ENCODE measurements around the gene PTGDS.

The PTGDS gene

DNA sequence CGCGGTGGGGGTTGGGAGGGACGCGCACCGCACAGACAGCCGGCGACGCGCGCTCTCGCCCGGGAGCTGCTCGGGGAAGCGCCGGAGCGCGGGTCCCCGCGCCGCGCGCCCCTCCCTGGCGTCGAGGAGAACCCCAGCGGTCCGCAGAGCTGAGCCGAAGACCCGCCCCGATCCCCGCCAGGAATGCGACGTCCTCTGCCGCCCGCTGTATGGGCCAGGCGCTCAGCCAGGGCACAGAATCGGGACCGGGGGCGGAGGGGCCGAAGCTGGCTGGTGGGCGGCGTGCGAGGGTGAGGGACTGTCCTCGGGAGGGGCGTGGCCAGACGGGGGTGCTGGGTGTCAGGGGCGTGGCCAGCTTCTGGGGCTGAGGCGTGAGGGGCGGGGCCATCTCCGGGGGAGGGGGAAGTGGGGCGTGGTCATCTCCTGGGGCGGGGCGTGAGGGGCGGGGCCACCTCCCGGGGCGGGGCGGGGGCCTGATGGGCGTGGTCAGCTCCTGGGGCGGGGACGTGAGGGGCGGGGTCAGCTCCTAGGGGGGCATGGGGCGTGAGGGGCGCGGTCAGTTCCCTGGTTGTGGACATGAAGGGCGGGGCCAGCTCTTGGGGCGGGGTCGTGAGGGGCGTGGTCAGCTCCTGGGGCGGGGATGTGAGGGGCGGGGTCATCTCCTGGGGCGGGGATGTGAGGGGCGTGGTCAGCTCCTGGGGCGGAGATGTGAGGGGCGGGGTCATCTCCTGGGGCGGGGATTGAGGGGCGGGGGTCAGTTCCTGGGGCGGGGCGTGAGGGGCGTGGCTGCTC lies 965 bp downstream of the PTGDS start:
- Histone ChIP-seq H3K4me3 (no peak overlapping the region), H3K9me3 (no peaks in the 10 kb centered on the region), H3K36me3 (replicated peaks) (no peaks in the 10 kb centered on the region), H3K27me3 (ENCODE audit: low read depth) (no peaks in the 10 kb centered on the region; the same call in 1 of the 2 replicates), H3K4me1 (no peaks in the 10 kb centered on the region)
- in situ Hi-C loops (cut with MboI; ENCODE audit: low sequenced_read_pairs) = no loop called here
- DNase-seq (ENCODE audit: low spot score in 2 of 2) = peak in 1 of 2 experiments; percentile 84

DNA sequence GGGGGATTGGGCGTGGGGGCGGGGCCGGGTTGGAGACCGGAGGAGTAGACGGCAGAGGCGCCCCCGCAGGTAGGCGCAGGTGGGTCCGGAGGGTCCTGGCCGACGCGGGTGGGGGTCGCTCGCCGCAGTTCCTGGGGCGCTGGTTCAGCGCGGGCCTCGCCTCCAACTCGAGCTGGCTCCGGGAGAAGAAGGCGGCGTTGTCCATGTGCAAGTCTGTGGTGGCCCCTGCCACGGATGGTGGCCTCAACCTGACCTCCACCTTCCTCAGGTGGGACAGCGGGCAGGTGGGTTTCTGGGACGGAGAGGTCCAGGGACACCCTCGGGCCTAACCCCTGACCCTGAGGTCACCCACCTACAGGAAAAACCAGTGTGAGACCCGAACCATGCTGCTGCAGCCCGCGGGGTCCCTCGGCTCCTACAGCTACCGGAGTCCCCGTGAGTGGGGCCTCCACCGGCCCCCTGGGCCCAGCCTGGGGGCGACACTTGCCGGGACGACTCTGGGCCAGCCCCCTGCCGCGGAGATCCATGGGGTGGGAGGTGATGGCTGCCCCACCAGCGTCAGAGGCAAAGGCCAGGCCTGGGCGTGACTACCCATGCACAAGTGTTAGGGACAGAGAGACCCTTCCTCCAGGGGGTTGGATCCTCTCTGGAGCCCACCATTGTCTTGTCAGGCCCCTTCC lies 1.7 kb downstream of the PTGDS start:
- Histone ChIP-seq H3K9me3 (no peaks in the 10 kb centered on the region), H3K27me3 (ENCODE audit: low read depth) (no peaks in the 10 kb centered on the region; the same call in 1 of the 2 replicates), H3K4me3 (no peak overlapping the region), H3K4me1 (no peaks in the 10 kb centered on the region), H3K36me3 (replicated peaks) (no peaks in the 10 kb centered on the region)
- no peak for DNase-seq (ENCODE audit: low spot score in 2 of 2)
- in situ Hi-C loops (cut with MboI; ENCODE audit: low sequenced_read_pairs) = no loop called here

DNA sequence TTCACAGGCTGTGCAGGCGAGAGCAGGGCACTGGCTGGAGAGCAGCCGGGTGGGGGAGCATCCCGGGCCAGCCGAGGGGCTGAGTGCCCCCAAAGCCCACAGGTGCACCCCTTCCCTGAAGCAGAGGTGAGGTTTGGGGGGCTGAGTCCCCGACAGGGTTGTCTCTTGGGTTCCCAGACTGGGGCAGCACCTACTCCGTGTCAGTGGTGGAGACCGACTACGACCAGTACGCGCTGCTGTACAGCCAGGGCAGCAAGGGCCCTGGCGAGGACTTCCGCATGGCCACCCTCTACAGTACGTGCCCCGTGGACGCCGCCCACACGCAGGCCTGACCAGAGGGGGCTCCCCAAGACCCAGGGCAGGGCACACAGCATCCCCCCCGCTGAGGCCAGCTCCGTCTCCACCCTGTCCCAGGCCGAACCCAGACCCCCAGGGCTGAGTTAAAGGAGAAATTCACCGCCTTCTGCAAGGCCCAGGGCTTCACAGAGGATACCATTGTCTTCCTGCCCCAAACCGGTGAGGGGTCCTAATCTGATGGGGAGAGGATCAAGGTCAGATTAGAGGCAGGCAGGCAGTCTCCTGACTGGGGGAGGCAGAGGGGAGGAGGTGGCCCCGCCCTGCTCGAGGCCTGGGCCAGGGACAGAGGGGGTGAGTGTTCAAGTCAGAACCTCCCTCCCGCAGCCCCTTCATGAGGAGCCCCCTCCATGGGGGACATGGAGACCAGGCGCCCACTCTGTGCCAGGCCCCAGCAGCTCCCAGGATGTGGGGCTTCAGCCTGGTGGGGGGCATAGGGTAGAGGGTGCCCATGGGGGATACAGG lies 2.7 kb downstream of the PTGDS start:
- Histone ChIP-seq H3K9me3 (no peaks in the 10 kb centered on the region), H3K4me1 (no peaks in the 10 kb centered on the region), H3K4me3 (no peak overlapping the region), H3K36me3 (replicated peaks) (no peaks in the 10 kb centered on the region), H3K27me3 (ENCODE audit: low read depth) (no peaks in the 10 kb centered on the region; the same call in 1 of the 2 replicates)
- no peak for DNase-seq (ENCODE audit: low spot score in 2 of 2)
- in situ Hi-C loops (cut with MboI; ENCODE audit: low sequenced_read_pairs) = no loop called here

DNA sequence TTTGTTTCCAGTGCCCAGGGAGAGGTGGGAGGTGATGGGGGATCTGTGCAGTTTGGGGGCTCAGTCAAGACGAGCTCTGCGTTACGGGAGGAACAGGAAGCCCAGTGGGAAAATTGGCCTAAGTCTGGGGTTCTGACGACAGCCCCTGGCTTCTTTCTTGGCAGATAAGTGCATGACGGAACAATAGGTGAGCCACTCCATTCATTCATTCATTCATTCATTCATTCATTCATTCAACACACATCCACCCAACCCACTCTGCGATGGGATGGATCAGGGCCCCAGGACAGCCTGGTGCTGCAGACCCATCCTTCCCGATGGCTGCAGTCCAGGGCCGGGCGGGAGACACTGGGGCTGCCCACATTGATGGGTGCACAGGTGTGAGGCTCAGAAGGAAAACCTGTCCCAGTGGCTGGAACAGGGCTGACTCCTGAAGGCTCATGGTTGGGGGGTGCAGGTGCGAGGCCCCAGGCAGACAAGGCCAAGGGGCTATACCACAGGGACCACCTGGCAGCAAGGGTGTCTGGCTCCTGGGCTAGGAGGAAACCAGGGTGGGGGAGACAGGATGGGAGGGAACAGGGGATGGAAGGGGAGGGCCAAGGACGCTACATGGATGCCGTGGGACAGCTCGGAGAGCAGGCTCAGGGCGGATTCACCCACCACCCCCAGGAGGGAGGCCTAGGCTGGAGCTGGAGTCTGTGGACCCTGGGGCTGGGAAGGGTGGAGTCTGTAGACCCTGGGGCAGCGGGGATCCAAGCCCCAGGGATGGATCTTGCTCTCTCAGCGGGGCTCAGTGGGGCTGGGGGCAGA lies 3.6 kb downstream of the PTGDS start:
- Histone ChIP-seq H3K4me1 (no peaks in the 10 kb centered on the region), H3K27me3 (ENCODE audit: low read depth) (no peaks in the 10 kb centered on the region; the same call in 1 of the 2 replicates), H3K4me3 (no peak overlapping the region), H3K36me3 (replicated peaks) (no peaks in the 10 kb centered on the region), H3K9me3 (no peaks in the 10 kb centered on the region)
- in situ Hi-C loops (cut with MboI; ENCODE audit: low sequenced_read_pairs) = no loop called here
- DNase-seq (ENCODE audit: low spot score in 2 of 2) = no peak

DNA sequence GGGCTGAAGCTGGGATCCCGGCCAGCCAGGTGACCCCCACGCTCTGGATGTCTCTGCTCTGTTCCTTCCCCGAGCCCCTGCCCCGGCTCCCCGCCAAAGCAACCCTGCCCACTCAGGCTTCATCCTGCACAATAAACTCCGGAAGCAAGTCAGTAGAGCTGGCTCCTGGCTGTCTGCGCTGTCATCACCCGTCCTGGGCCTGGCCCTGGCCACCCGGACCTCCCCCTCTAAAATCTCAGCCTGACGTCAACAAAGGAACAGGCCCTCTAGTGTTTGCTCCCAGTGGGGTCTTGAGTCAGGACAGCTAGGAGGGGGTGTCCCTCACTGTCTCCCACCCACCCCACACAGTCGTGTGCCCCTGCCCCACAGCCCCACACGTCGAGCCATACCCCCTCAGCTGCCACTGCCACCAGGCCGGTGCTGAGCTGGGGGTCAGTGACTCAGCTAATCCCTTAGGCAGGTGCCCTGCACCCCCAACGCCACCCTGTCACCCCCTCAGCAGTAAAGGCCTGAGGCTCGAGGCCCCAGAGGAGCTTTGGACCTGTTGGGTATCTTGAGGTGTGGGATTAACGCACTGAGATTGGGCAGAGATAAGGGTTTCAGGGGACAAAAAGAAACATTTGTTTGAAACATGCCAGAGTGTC lies 4.4 kb downstream of the PTGDS start:
- H3K9me3 ChIP-seq = no peaks in the 10 kb centered on the region
- no peaks in the 10 kb centered on the region for H3K36me3 ChIP-seq (replicated peaks)
- in situ Hi-C loops (cut with MboI; ENCODE audit: low sequenced_read_pairs) = no loop called here
- no peak overlapping the region for H3K4me3 ChIP-seq
- H3K4me1 ChIP-seq = no peaks in the 10 kb centered on the region
- no peak for DNase-seq (ENCODE audit: low spot score in 2 of 2)
- no peaks in the 10 kb centered on the region; the same call in 1 of the 2 replicates for H3K27me3 ChIP-seq (ENCODE audit: low read depth)

DNA sequence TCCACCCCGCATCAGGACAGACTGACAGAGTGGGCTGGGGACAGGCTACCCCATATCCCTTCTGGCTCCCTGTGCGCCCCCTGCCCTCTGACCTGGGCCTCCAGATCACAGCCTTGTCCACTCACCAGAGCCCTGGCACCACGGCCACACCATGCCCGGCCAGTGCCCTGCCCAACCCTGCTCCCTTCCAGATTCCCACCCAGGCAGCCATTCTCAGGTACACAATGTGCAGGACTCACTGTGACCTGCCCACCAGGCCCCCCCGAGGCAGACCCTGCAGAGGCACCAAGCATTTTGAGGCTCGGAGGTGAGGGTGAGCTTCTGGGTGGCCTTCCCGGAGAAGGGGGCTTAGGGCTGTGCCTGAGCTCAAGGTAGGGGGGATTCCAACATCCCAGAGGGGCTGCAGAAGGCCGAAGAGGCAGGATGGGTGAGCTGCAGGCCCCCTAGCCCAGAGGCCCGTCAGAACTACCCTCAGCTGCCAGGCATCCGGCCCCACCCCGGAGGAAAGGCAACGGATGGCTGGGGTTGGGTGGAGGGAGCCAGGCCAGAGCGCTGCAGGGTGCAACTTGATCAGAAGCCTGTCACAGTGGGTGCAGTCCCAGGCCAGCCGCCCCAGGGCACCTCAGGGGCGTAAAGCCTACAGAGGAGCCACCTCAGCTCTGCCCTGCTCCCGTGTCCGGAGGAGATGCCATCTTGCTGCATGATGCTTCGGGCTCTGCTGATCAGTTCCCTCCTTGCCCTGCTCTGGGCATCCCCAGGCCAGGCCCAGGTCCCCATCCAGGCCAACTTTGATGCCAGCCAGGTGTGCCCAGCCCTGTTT lies 5.1 kb downstream of the PTGDS start, which contains the start of gene LCNL1:
Gene LCNL1, plus strand, starts transcription at position 762 of the 820 bp plus-strand sequence. CDS start 594 bp downstream, outside the sequence.
- Histone ChIP-seq H3K4me3 (no peak within 1 kb of the TSS), H3K36me3 (replicated peaks) (no peaks in the 10 kb centered on the region), H3K4me1 (no peaks in the 10 kb centered on the region), H3K9me3 (no peaks in the 10 kb centered on the region), H3K27me3 (ENCODE audit: low read depth) (no peaks in the 10 kb centered on the region; the same call in 1 of the 2 replicates)
- DNase-seq (ENCODE audit: low spot score in 2 of 2) = no peak
- in situ Hi-C loops (cut with MboI; ENCODE audit: low sequenced_read_pairs) = no loop called here

DNA sequence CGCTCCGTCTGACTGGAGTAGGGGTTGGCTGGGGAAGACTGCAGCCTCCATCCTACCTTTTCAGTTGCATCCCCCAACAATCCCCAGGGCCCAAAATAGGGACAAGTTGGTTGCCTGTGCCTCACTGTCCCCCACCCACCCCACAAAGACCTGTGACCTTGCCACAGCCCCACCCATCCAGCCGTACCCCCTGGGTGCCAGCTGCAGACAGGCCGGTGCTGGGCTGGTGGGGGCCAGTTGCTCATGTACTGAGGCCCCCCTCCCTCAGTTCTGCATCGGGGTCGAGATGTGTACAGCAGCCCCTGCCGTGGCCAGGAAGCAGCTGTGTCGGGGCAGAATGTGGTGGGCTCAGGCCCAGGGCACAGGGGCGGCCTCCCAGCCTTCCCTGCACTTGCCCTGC lies 5.9 kb downstream of the PTGDS start:
- no peaks in the 10 kb centered on the region for H3K4me1 ChIP-seq
- no peaks in the 10 kb centered on the region for H3K27me3 ChIP-seq (ENCODE audit: low read depth)
- in situ Hi-C loops (cut with MboI; ENCODE audit: low sequenced_read_pairs) = no loop called here
- no peaks in the 10 kb centered on the region for H3K36me3 ChIP-seq (replicated peaks)
- no peak overlapping the region for H3K4me3 ChIP-seq
- H3K9me3 ChIP-seq = no peaks in the 10 kb centered on the region
- DNase-seq (ENCODE audit: low spot score in 2 of 2) = no peak

DNA sequence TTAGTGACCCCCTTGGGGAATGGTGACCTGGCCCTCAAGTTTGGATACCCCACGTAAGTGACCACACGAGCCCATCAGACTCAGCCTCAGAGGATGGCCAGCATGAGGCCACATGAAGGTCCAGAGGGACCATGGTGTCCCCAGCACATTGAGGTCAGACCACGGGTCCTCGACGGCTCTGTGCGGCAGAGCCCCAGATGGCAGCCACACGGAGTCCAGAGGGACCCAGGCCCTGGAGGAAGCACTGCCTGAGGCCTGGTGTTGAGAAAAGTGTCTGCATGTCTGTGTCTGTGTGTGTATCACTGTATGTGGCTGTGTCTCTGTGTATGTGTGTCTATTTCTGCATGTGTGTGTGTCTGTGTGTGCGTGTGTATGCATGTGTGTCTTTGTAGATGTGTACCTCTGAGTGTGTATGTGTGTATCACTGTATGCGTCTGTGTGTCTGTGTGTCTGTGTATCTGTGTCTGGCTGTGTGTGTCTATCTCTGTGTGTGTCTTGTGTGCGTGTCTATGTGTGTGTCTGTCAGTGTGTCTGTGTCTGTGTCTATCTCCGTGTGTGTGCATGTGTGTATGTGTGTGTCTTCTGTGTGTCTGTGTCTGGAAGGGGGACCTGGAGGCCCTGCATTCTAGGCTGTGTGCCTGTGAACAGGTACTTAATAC lies 6.5 kb downstream of the PTGDS start:
- in situ Hi-C loops (cut with MboI; ENCODE audit: low sequenced_read_pairs) = no loop called here
- no peaks in the 10 kb centered on the region for H3K27me3 ChIP-seq (ENCODE audit: low read depth)
- no peaks in the 10 kb centered on the region for H3K9me3 ChIP-seq
- H3K4me3 ChIP-seq = no peak overlapping the region
- DNase-seq (ENCODE audit: low spot score in 2 of 2) = no peak
- H3K4me1 ChIP-seq = no peaks in the 10 kb centered on the region
- no peaks in the 10 kb centered on the region for H3K36me3 ChIP-seq (replicated peaks)

DNA sequence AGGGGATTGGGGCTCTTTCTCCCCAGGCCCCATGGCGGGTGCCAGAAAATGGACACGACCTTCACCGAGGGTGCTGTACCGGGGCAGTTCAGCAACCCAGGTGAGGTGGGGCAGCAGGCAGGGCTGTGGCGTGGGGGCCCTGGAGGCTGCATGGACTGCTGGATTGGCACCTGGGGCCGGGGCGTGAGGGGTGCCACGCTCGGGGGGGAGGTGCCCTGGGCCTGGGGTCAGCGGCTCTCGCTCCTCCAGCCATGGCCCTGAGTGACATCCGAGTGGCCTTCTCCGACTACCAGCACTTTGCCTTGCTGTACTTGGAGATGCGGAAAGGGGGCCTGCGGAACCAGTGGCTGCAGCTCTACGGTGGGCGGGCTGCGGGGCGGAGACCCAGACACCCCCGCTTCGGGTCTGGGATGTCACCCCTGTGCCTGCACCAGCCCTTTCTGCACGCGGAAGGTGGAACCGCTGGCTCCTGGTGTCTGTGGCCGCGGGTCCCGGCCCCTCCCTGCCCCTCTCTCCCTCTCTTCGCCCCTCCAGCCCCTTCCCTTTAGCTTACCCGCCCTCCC lies 7.2 kb downstream of the PTGDS start:
- Histone ChIP-seq H3K27me3 (ENCODE audit: low read depth) (no peaks in the 10 kb centered on the region), H3K36me3 (replicated peaks) (no peaks in the 10 kb centered on the region), H3K4me3 (no peak overlapping the region), H3K9me3 (no peaks in the 10 kb centered on the region), H3K4me1 (no peaks in the 10 kb centered on the region)
- DNase-seq (ENCODE audit: low spot score in 2 of 2) = no peak
- in situ Hi-C loops (cut with MboI; ENCODE audit: low sequenced_read_pairs) = no loop called here

DNA sequence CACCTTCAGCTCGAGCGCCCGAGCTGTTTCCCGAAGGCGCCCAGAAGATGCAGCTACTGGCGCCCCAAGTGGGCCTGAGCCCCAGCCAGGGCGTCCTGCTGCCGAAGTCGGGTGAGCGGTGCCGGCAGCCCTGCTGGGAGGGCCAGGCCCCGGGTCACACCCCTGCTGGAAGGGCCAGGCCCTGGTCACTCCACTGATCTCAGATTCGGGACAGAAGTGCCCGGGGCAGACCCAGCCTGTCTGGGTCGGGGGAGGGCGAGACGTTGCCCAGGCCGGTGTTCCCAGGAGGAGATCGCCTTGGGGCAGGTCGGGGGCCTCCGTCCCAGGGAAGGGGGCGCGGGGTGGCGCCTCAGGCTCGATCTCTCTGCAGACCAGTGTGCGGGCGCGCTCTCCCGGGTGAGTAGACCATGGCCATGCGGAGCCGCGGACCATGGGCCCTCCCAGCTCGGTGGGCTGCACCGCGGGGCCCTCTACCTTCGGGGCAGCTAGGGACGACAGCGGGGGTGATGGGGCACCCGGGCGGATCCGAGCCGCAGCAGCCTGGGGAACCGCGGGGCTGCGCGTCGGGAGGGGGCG lies 7.8 kb downstream of the PTGDS start:
- in situ Hi-C loops (cut with MboI; ENCODE audit: low sequenced_read_pairs) = no loop called here
- H3K27me3 ChIP-seq (ENCODE audit: low read depth) = no peaks in the 10 kb centered on the region
- no peak overlapping the region for H3K4me3 ChIP-seq
- DNase-seq (ENCODE audit: low spot score in 2 of 2) = no peak
- H3K36me3 ChIP-seq (replicated peaks) = no peaks in the 10 kb centered on the region
- no peaks in the 10 kb centered on the region for H3K9me3 ChIP-seq
- no peaks in the 10 kb centered on the region for H3K4me1 ChIP-seq

DNA sequence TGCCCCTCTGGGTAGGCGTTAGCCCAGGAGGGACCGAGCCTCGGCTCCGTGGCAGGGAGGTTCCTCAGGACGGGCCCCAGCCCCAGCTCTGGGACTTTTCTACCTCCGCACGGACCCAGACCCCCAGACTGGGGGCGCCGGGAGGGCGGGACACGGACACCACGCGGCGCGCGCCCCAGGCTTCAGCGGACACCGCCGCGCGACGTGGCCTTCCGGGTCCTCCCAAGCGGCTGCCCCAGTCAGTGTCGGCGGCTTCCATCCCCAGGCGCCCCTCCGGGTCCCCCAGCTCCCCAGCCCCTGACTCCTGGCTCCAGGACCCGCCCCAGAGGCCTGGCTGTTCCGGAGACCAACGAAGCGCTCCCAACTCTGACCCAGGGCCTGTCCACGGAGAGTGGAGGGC lies 8.5 kb downstream of the PTGDS start:
- no peaks in the 10 kb centered on the region for H3K36me3 ChIP-seq (replicated peaks)
- in situ Hi-C loops (cut with MboI; ENCODE audit: low sequenced_read_pairs) = no loop called here
- H3K9me3 ChIP-seq = no peaks in the 10 kb centered on the region; the same call in 1 of the 2 replicates
- H3K27me3 ChIP-seq (ENCODE audit: low read depth) = no peaks in the 10 kb centered on the region
- no peak for DNase-seq (ENCODE audit: low spot score in 2 of 2)
- H3K4me3 ChIP-seq = no peak overlapping the region
- H3K4me1 ChIP-seq = no peaks in the 10 kb centered on the region

Data from HAP-1 (cell line).